ENCODE measurements around the gene TMEM86B. TPM values are rescaled to one million over a fixed set of nuclear protein-coding genes. Genes with fewer than 3 reads are reported as not detected.

TMEM86B gene
- total and polyA plus RNA-seq, 2 experiments from 2014 or later, result 1.1 to 3.2 TPM

- no peak for TF ChIP-seq ETS1 (IDR thresholded peaks at IDR 0.05)
- no peak for TF ChIP-seq REST (IDR thresholded peaks at IDR 0.05; ENCODE audit: unreplicated experiment)
- no peak for TF ChIP-seq EZH2 (IDR thresholded peaks at IDR 0.05; ENCODE audit: low read depth, unreplicated experiment)
- no peak for TF ChIP-seq POLR2AphosphoS5 (IDR thresholded peaks at IDR 0.05; ENCODE audit: low read depth)
- no peak for TF ChIP-seq ZNF114 (CRISPR knock-in tag; IDR thresholded peaks at IDR 0.05)
- TF ChIP-seq EZH2phosphoT487 (IDR thresholded peaks at IDR 0.05; ENCODE audit: unreplicated experiment), result no peak
Observed at GRCh38 chr19:55269299-55269698, 40.7 kb upstream of the TMEM86B start (continued).

- peaks cover 6% of the 10 kb centered on the region; the same call in 1 of the 2 replicates for H3F3A ChIP-seq (replicated peaks; ENCODE audit: low read depth)
- no peak overlapping the region for H3K27ac ChIP-seq (ENCODE audit: low read depth)
- no peak for DNase-seq (ENCODE audit: low spot score)
- no peak overlapping the region for H3K4me2 ChIP-seq
- no peaks in the 10 kb centered on the region; the same call in 1 of the 2 replicates for H4K20me1 ChIP-seq (replicated peaks; ENCODE audit: insufficient read depth)
- H3K79me2 ChIP-seq (replicated peaks; ENCODE audit: insufficient read depth), result 0 out of 2 replicates have a peak, but pooled peaks cover 4% of the 10 kb centered on the region
- H3K36me3 ChIP-seq (ENCODE audit: insufficient read depth), result no peaks in the 10 kb centered on the region
- ATAC-seq, result no peak
- no peak overlapping the region for H2AFZ ChIP-seq
- H3K9me3 Mint-ChIP-seq, result peaks cover 11% of the 10 kb centered on the region
- H3K36me3 Mint-ChIP-seq (ENCODE audit: low read depth), result peaks cover 15% of the 10 kb centered on the region
- H3K4me3 Mint-ChIP-seq, result no peak overlapping the region; the same call in 2 of the 3 replicates
- no peaks in the 10 kb centered on the region for H3K27me3 ChIP-seq (ENCODE audit: insufficient read depth)
- no peak overlapping the region for H3K4me3 ChIP-seq
- no peaks in the 10 kb centered on the region for H3K27me3 Mint-ChIP-seq (ENCODE audit: insufficient read depth, low read depth, poor library complexity)
- no peak overlapping the region for H3K27ac Mint-ChIP-seq
- peaks cover 3% of the 10 kb centered on the region; the same call in 2 of the 3 replicates for H3K4me1 Mint-ChIP-seq
- H3K4me1 ChIP-seq (ENCODE audit: insufficient read depth), result no peaks in the 10 kb centered on the region
- 0 out of 2 replicates have a peak, but pooled peaks cover 4% of the 10 kb centered on the region for H3K9me2 ChIP-seq (ENCODE audit: insufficient read depth)
- no peak for TF ChIP-seq EZH2 (IDR thresholded peaks at IDR 0.05; ENCODE audit: low read depth, unreplicated experiment)
- TF ChIP-seq NANOG (IDR thresholded peaks at IDR 0.05; ENCODE audit: borderline replicate concordance), result no peak
- TF ChIP-seq ETS1 (IDR thresholded peaks at IDR 0.05), result no peak
- TF ChIP-seq JUNB (IDR thresholded peaks at IDR 0.05; ENCODE audit: unreplicated experiment), result no peak
- no peak for TF ChIP-seq EZH2phosphoT487 (IDR thresholded peaks at IDR 0.05; ENCODE audit: unreplicated experiment)
- TF ChIP-seq CREB1 (CRISPR knock-in tag; IDR thresholded peaks at IDR 0.05; ENCODE audit: low read depth), result no peak
- TF ChIP-seq STAT1 (IDR thresholded peaks at IDR 0.05; ENCODE audit: unreplicated experiment), result no peak
- no peak for TF ChIP-seq ZNF114 (CRISPR knock-in tag; IDR thresholded peaks at IDR 0.05)
- no peak for TF ChIP-seq CTCF (conservative IDR thresholded peaks at IDR 0.05; ENCODE audit: low read depth in 2 of 2)
- TF ChIP-seq POLR2AphosphoS5 (IDR thresholded peaks at IDR 0.05; ENCODE audit: low read depth), result no peak
- TF ChIP-seq REST (IDR thresholded peaks at IDR 0.05; ENCODE audit: unreplicated experiment), result no peak
Observed at GRCh38 chr19:55266840-55267239, 38.3 kb upstream of the TMEM86B start.

Data from GM23338 (cell line).